Measurements from ENCODE around the gene SCARB1. TPM values are rescaled to one million over a fixed set of nuclear protein-coding genes. Genes with fewer than 3 reads are reported as not detected.

The SCARB1 gene
- total and polyA plus RNA-seq, 9 of the 15 experiments (the other 6 are each of a cell fraction or from before 2014, with no cell fraction given) = 0.56 to 157 (median 52.8) TPM

DNA sequence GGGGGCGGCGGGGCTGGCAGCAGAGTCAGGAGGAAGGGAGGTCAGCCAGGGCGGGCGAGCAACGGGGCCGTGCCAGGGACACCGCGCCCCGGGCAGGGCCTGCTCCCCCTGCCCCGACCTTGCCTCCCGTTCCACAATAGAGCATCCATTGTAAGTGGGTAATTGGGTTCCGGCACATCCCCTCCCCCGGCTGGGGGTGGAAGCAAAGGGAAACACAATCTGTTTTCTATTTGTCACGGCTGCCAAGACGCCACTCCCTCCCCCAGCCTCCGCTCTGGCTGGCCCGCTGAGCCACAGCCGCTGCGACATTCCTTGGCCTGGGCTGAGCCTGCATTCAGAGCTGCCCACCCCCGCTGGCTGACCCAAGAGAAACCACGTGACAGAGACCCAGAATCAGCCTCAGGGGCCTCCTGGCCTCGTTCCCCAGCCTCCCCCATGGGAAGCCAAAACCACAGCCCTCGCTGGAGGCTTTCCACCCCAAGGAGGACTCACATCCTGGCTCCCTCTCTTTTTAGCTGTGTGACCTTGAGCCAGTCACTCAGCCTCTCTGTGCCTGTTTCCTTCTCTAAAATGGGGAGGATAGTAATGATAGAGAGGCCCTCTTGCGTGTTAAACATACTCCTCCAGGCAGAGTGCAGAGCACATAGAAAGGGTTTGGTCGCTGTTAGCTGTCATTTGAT lies 117.6 kb downstream of the SCARB1 start:
- 10% methylated on average over 22 of the region's 25 CpGs for WGBS (ENCODE audit: insufficient coverage, low coverage, missing lambda C conversion rate)
- Histone ChIP-seq H3K79me2 (ENCODE audit: control insufficient read depth, insufficient read depth, low read length) (no peaks in the 10 kb centered on the region), H4K20me1 (replicated peaks; ENCODE audit: control insufficient read depth, insufficient read depth, low read length) (peaks cover 4% of the 10 kb centered on the region; the same call in 1 of the 2 replicates), H3K9me1 (ENCODE audit: control insufficient read depth, insufficient read depth, low read length) (no peaks in the 10 kb centered on the region), H3K4me2 (ENCODE audit: insufficient read depth, low read length) (peak overlapping the region; percentile 40), H3K4me3 (no peak overlapping the region), H2AFZ (ENCODE audit: low read depth, low read length) (peak overlapping the region; percentile 67), H3K4me1 (replicated peaks in 1 of 2; ENCODE audit: control insufficient read depth in 2 of 2, insufficient read depth in 2 of 2, low read length in 2 of 2) (peaks cover 4 to 15% of the 10 kb centered on the region in 2 experiments; a peak in 4 of 5 replicates), H3K9ac (ENCODE audit: insufficient read depth in 1 of 2, low read depth in 2 of 2, low read length in 2 of 2) (peak overlapping the region; percentile 1 to 59; a peak in 3 of 4 replicates), H3K9me3 (replicated peaks; ENCODE audit: control insufficient read depth, insufficient read depth, low read depth, low read length) (no peaks in the 10 kb centered on the region), H3K27ac (ENCODE audit: extremely low read depth, low read depth, low read length) (peak overlapping the region; percentile 10; the same call in 1 of the 3 replicates), H3K36me3 (ENCODE audit: control insufficient read depth, insufficient read depth, low read length) (no peaks in the 10 kb centered on the region), H3K27me3 (ENCODE audit: control insufficient read depth in 2 of 2, insufficient read depth in 2 of 2, low read length in 2 of 2) (peaks cover 22 to 37% of the 10 kb centered on the region in 2 experiments)
- POLR2A ChIA-PET = interaction anchor here (0.6 kb wide), 1 partner anchor 1545 kb away, joined by 3 read pairs; no protein-coding TSS in a partner anchor
- intact Hi-C loops (cut with micrococcal nuclease) (no loop called here), in situ Hi-C loops (cut with MboI) (no loop called here)
- BruUV-seq (replicated peaks) = no TSS peak
- CTCF ChIA-PET (ENCODE audit: low intra/inter-chr PET ratio) = no interaction called here
- DNase-seq (ENCODE audit: extremely low read depth in 1 of 4, low spot score in 3 of 4) (peak; percentile 70 to 75 (median 74)), ATAC-seq (peak; percentile 81), FAIRE-seq (peak; percentile 75)
- TF ChIP-seq ZNF644 (tag; IDR thresholded peaks at IDR 0.05; ENCODE audit: low read depth) (no peak), PTBP1 (IDR thresholded peaks at IDR 0.05; ENCODE audit: low read depth, low read length) (peak; percentile 54; the same call in 1 of the 2 replicates), DACH1 (IDR thresholded peaks at IDR 0.05; ENCODE audit: partially characterized antibody) (peak; percentile 9), ZBTB17 (CRISPR knock-in tag; IDR thresholded peaks at IDR 0.05) (peak; percentile 96), MEIS2 (IDR thresholded peaks at IDR 0.05; ENCODE audit: partially characterized antibody) (peak; percentile 81), RAD51 (IDR thresholded peaks at IDR 0.05; ENCODE audit: borderline replicate concordance, low read depth) (peak; percentile 92), SMAD4 (CRISPR knock-in tag; conservative IDR thresholded peaks at IDR 0.05) (0 out of 2 replicates have a peak, but pooled peaks have one; percentile 15), TEAD4 (IDR thresholded peaks at IDR 0.05; ENCODE audit: low read length) (0 out of 2 replicates have a peak, but pooled peaks have one; percentile 31), TEAD4 (CRISPR knock-in tag; IDR thresholded peaks at IDR 0.05; ENCODE audit: borderline replicate concordance) (no peak), CCNT2 (IDR thresholded peaks at IDR 0.05; ENCODE audit: borderline replicate concordance, extremely low read depth, insufficient read length, low read depth, low read length) (peak; percentile 15), ZFP36 (IDR thresholded peaks at IDR 0.05; ENCODE audit: low read depth, low read length, partially characterized antibody) (peak; percentile 95), RBM25 (IDR thresholded peaks at IDR 0.05; ENCODE audit: low read depth, low read length, severe bottlenecking) (peak; percentile 82), FOS (IDR thresholded peaks at IDR 0.05; ENCODE audit: extremely low read depth, insufficient read length) (no peak), RCOR1 (IDR thresholded peaks at IDR 0.05; ENCODE audit: borderline replicate concordance in 1 of 2, low read depth in 2 of 2, low read length in 2 of 2) (peak in 1 of 2 experiments; percentile 48; a peak in 2 of 4 replicates), BRD9 (IDR thresholded peaks at IDR 0.05; ENCODE audit: low read depth, partially characterized antibody) (peak; percentile 100), TRIM24 (IDR thresholded peaks at IDR 0.05) (no peak)
- TF ChIP-seq, protein P1, sequence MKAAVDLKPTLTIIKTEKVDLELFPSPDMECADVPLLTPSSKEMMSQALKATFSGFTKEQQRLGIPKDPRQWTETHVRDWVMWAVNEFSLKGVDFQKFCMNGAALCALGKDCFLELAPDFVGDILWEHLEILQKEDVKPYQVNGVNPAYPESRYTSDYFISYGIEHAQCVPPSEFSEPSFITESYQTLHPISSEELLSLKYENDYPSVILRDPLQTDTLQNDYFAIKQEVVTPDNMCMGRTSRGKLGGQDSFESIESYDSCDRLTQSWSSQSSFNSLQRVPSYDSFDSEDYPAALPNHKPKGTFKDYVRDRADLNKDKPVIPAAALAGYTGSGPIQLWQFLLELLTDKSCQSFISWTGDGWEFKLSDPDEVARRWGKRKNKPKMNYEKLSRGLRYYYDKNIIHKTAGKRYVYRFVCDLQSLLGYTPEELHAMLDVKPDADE (conservative IDR thresholded peaks at IDR 0.05; ENCODE audit: control insufficient read depth, low read depth, low read length) = no peak
- TF ChIP-seq, protein P2, sequence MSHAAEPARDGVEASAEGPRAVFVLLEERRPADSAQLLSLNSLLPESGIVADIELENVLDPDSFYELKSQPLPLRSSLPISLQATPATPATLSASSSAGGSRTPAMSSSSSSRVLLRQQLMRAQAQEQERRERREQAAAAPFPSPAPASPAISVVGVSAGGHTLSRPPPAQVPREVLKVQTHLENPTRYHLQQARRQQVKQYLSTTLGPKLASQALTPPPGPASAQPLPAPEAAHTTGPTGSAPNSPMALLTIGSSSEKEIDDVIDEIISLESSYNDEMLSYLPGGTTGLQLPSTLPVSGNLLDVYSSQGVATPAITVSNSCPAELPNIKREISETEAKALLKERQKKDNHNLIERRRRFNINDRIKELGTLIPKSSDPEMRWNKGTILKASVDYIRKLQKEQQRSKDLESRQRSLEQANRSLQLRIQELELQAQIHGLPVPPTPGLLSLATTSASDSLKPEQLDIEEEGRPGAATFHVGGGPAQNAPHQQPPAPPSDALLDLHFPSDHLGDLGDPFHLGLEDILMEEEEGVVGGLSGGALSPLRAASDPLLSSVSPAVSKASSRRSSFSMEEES (CRISPR knock-in tag; IDR thresholded peaks at IDR 0.05) = peak; percentile 89
